ENCODE results near the gene COPB1. TPM values are rescaled to one million over a fixed set of nuclear protein-coding genes. Genes with fewer than 3 reads are reported as not detected.

The COPB1 gene
- polyA plus RNA-seq, 1 donor (not counting 4 experiments of a cell fraction or from before 2014, with no cell fraction given) = 169 TPM

DNA sequence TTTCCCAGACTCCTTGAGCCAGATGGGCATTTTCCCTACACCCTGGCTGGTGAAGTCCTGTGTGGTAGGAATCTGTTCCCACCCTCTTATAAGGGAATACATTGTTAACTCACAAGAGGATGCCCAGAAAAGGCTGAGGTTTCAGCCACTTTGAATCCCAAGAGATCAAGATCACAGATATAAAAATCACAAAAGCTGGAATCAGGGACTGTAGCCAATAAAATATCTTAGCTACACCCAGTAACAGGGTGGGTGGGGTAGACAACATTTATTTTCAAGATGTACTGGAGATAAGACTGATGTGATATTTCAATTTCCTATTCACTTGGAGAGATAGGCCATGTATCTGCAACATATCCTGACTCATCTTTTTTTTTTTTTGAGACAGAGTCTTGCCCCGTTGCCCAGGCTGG, 50.3 kb downstream of the COPB1 start:
- Histone ChIP-seq H3K4me2 (ENCODE audit: control insufficient read depth, extremely low read depth, insufficient read depth, low read depth, low read length) (no peak overlapping the region), H3K9me1 (ENCODE audit: control insufficient read depth, extremely low read depth, insufficient read depth, low read length) (no peaks in the 10 kb centered on the region), H4K20me1 (ENCODE audit: control insufficient read depth, extremely low read depth, insufficient read depth, low read length) (no peaks in the 10 kb centered on the region), H2AFZ (ENCODE audit: control insufficient read depth, low read length) (no peak overlapping the region), H3K4me1 (ENCODE audit: control insufficient read depth, extremely low read depth, insufficient read depth, low read length) (peaks cover 45% of the 10 kb centered on the region), H3K4me3 (ENCODE audit: control insufficient read depth in 2 of 3, extremely low read depth in 1 of 3, insufficient read depth in 2 of 3, low read depth in 1 of 3, low read length in 3 of 3) (no peak overlapping the region), H3K27ac (ENCODE audit: control insufficient read depth, insufficient read depth, low read length) (peak overlapping the region; percentile 77), H3K27me3 (ENCODE audit: control insufficient read depth, extremely low read depth, insufficient read depth, low read length) (no peaks in the 10 kb centered on the region), H3K9me3 (ENCODE audit: control insufficient read depth, low read depth, low read length) (no peaks in the 10 kb centered on the region), H3K36me3 (ENCODE audit: control insufficient read depth in 2 of 2, extremely low read depth in 1 of 2, insufficient read depth in 2 of 2, low read length in 2 of 2) (peaks cover 0 to 4% of the 10 kb centered on the region in 2 experiments), H3K9ac (ENCODE audit: control insufficient read depth, extremely low read depth, insufficient read depth, low read length) (no peak overlapping the region), H3K79me2 (ENCODE audit: control insufficient read depth, insufficient read depth, low read length) (no peaks in the 10 kb centered on the region)
- no peak for DNase-seq (ENCODE audit: low read depth, low spot score)
- peak; percentile 34 for FAIRE-seq
- dilution Hi-C loops (cut with MboI; ENCODE audit: extremely low pct_ligation_motif_present, low sequenced_read_pairs) = no loop called here
- TF ChIP-seq EZH2 (IDR thresholded peaks at IDR 0.05; ENCODE audit: low read length) (no peak), CTCF (optimal IDR thresholded peaks at IDR 0.05 in 1 of 3, IDR thresholded peaks at IDR 0.05 in 1 of 3, conservative IDR thresholded peaks at IDR 0.05 in 1 of 3; ENCODE audit: extremely low read depth in 1 of 3, insufficient read depth in 2 of 3, low read length in 3 of 3) (no peak)

GRCh38 chr11:14448240-14448639, 51.4 kb downstream of the COPB1 start:
- dilution Hi-C loops (cut with MboI; ENCODE audit: extremely low pct_ligation_motif_present, low sequenced_read_pairs) = no loop called here
- H2AFZ ChIP-seq (ENCODE audit: control insufficient read depth, low read length) = no peak overlapping the region
- no peaks in the 10 kb centered on the region for H4K20me1 ChIP-seq (ENCODE audit: control insufficient read depth, extremely low read depth, insufficient read depth, low read length)
- H3K9me1 ChIP-seq (ENCODE audit: control insufficient read depth, extremely low read depth, insufficient read depth, low read length) = no peaks in the 10 kb centered on the region
- H3K27me3 ChIP-seq (ENCODE audit: control insufficient read depth, extremely low read depth, insufficient read depth, low read length) = no peaks in the 10 kb centered on the region
- peak overlapping the region; percentile 24 for H3K4me2 ChIP-seq (ENCODE audit: control insufficient read depth, extremely low read depth, insufficient read depth, low read depth, low read length)
- no peaks in the 10 kb centered on the region for H3K9me3 ChIP-seq (ENCODE audit: control insufficient read depth, low read depth, low read length)
- peaks cover 0 to 4% of the 10 kb centered on the region in 2 experiments for H3K36me3 ChIP-seq (ENCODE audit: control insufficient read depth in 2 of 2, extremely low read depth in 1 of 2, insufficient read depth in 2 of 2, low read length in 2 of 2)
- H3K79me2 ChIP-seq (ENCODE audit: control insufficient read depth, insufficient read depth, low read length) = no peaks in the 10 kb centered on the region
- no peak overlapping the region for H3K4me3 ChIP-seq (ENCODE audit: control insufficient read depth in 2 of 3, extremely low read depth in 1 of 3, insufficient read depth in 2 of 3, low read depth in 1 of 3, low read length in 3 of 3)
- H3K9ac ChIP-seq (ENCODE audit: control insufficient read depth, extremely low read depth, insufficient read depth, low read length) = no peak overlapping the region
- no peak for TF ChIP-seq EZH2 (IDR thresholded peaks at IDR 0.05; ENCODE audit: low read length)
- TF ChIP-seq CTCF (optimal IDR thresholded peaks at IDR 0.05 in 1 of 3, IDR thresholded peaks at IDR 0.05 in 1 of 3, conservative IDR thresholded peaks at IDR 0.05 in 1 of 3; ENCODE audit: extremely low read depth in 1 of 3, insufficient read depth in 2 of 3, low read length in 3 of 3) = no peak
- H3K4me1 ChIP-seq (ENCODE audit: control insufficient read depth, extremely low read depth, insufficient read depth, low read length) = peaks cover 52% of the 10 kb centered on the region
- DNase-seq (ENCODE audit: low read depth, low spot score) (no peak), FAIRE-seq (no peak)
- peak overlapping the region; percentile 77 for H3K27ac ChIP-seq (ENCODE audit: control insufficient read depth, insufficient read depth, low read length)

Data from keratinocyte (primary cell).